NB4 (cell line): ENCODE results near the gene NSFL1C.

Source experiments
- DNase-seq: peaks from one replicate; pipeline ENCODE4 v3.0.0; 2010; ENCODE audit warnings: low read depth
- H3K4me3 ChIP-seq: one replicate; pipeline ENCODE4 v1.5.1; 2011; ENCODE audit warnings: mild to moderate bottlenecking, low read depth, low read length, moderate library complexity
- CTCF ChIP-seq: IDR thresholded peaks from one replicate; pipeline ENCODE4 v1.5.1; 2012; ENCODE audit warnings: low read depth, low read length
- MAX ChIP-seq: IDR thresholded peaks from 2 replicates; pipeline ENCODE4 v1.6.1; 2011; ENCODE audit warnings: low read depth, low read length
- MYC ChIP-seq: IDR thresholded peaks from 2 replicates; pipeline ENCODE4 v1.6.1; 2011; ENCODE audit warnings: low read depth, low read length
- POLR2A ChIP-seq: IDR thresholded peaks from 2 replicates; pipeline ENCODE4 v1.6.1; 2011; ENCODE audit warnings: mild to moderate bottlenecking; ENCODE audit not compliant: insufficient read length; ENCODE audit errors: extremely low read depth

The NSFL1C gene

GRCh38 chr20:1423625-1424106 lies 43.0 kb downstream of the NSFL1C start:
- no peak overlapping the region for H3K4me3 ChIP-seq
- DNase-seq = peak; percentile 81
- peak; percentile 42 for TF ChIP-seq CTCF
- TF ChIP-seq MYC = no peak

- no peak for DNase-seq
- no peak overlapping the region for H3K4me3 ChIP-seq
- TF ChIP-seq CTCF (no peak), POLR2A (no peak), MYC (no peak), MAX (no peak)
These were observed 43.4 kb downstream of the NSFL1C start for GRCh38 chr20:1423206-1423605.

GRCh38 chr20:1422753-1423152 lies 43.9 kb downstream of the NSFL1C start:
- DNase-seq = no peak

GRCh38 chr20:1420066-1420465 lies 46.6 kb downstream of the NSFL1C start:
- H3K4me3 ChIP-seq = no peak overlapping the region
- TF ChIP-seq MAX = no peak
- no peak for TF ChIP-seq POLR2A
- TF ChIP-seq MYC = no peak
- TF ChIP-seq CTCF = no peak
- DNase-seq = no peak

More at GRCh38 chr20:1422753-1423152, 43.9 kb downstream of the NSFL1C start:
- TF ChIP-seq MYC (no peak), POLR2A (no peak), MAX (no peak), CTCF (no peak)
- H3K4me3 ChIP-seq = no peak overlapping the region

- TF ChIP-seq MYC = no peak
- no peak for TF ChIP-seq MAX
- TF ChIP-seq CTCF = no peak
- no peak for TF ChIP-seq POLR2A
- no peak overlapping the region for H3K4me3 ChIP-seq
- no peak for DNase-seq
These were observed 48.3 kb downstream of the NSFL1C start for GRCh38 chr20:1418350-1418749.

GRCh38 chr20:1417790-1418189 lies 48.9 kb downstream of the NSFL1C start:
- H3K4me3 ChIP-seq = no peak overlapping the region
- no peak for DNase-seq
- no peak for TF ChIP-seq MYC
- no peak for TF ChIP-seq MAX
- TF ChIP-seq POLR2A = no peak
- TF ChIP-seq CTCF = no peak
